Panc1 (cell line): ENCODE results near the gene RALGAPB.

Experiments used
- POLR2AphosphoS5 ChIP-seq: IDR thresholded peaks from 2 replicates; pipeline ENCODE4 v1.6.1; 2012; ENCODE audit warnings: mild to moderate bottlenecking, low read depth, low read length, moderate library complexity
- SIN3A ChIP-seq: IDR thresholded peaks from 2 replicates; pipeline ENCODE4 v1.6.1; 2012; ENCODE audit warnings: low read depth, mild to moderate bottlenecking, low read length, moderate library complexity, borderline replicate concordance; ENCODE audit not compliant: insufficient read depth
- TF ChIP-seq, protein P1 (sequence below): fragments of 450-650 bp; IDR thresholded peaks from 2 replicates; pipeline ENCODE4 v1.5.1; 2017; ENCODE audit warnings: mild to moderate bottlenecking

GRCh38 chr20:38523697-38524096 lies 51.1 kb downstream of the RALGAPB start:
- TF ChIP-seq POLR2AphosphoS5 = no peak
- TF ChIP-seq, protein P1, sequence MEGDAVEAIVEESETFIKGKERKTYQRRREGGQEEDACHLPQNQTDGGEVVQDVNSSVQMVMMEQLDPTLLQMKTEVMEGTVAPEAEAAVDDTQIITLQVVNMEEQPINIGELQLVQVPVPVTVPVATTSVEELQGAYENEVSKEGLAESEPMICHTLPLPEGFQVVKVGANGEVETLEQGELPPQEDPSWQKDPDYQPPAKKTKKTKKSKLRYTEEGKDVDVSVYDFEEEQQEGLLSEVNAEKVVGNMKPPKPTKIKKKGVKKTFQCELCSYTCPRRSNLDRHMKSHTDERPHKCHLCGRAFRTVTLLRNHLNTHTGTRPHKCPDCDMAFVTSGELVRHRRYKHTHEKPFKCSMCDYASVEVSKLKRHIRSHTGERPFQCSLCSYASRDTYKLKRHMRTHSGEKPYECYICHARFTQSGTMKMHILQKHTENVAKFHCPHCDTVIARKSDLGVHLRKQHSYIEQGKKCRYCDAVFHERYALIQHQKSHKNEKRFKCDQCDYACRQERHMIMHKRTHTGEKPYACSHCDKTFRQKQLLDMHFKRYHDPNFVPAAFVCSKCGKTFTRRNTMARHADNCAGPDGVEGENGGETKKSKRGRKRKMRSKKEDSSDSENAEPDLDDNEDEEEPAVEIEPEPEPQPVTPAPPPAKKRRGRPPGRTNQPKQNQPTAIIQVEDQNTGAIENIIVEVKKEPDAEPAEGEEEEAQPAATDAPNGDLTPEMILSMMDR = no peak
- no peak for TF ChIP-seq SIN3A
